HG03175 (cell line): ENCODE results near the gene CD5L.

Source experiments
- ATAC-seq: cut with Tn5 transposase; IDR thresholded peaks from one replicate; pipeline ENCODE4 v1.9.1; 2021; ENCODE audit warnings: mild to moderate bottlenecking, moderate library complexity; ENCODE audit not compliant: unreplicated experiment

CD5L gene

DNA sequence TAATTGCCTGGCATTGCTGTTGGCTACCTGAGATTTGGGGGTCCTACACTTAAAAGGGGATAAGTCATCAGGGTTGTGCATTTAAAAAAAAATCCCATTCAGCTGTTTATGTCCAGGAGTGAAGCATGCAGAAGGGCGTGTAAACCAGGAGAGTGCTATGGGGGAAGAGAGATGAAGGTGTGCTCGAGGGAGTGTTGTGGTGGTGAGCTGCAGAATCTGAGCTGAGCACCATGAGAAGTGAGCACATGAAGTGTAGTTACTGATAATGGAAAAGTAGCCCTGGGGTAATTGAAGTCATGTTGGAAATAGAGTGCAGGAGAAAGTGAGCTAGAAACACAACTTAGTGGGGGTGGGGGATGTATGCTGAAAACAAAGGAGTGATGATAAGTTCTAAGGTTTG, 22.4 kb downstream of the CD5L start:
- ATAC-seq: no peak

DNA sequence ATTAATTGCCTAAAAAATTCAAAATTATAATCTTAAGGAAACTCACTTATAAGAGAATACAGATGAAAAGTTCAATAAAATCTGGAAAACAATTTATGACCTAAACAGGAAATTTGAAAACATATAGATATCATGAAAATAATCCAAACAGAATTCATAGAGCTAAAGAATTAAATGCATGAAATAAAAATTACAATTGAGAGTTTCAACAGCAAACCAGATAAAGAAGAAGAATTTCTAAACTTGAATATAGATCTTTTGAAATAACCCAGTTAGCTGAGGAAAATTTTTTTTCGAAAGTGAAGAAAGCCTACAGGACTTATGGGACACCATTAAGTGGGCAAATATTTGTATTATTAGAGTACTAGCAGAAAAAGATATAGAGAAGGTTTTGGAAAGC, 28.3 kb downstream of the CD5L start:
- no peak for ATAC-seq

DNA sequence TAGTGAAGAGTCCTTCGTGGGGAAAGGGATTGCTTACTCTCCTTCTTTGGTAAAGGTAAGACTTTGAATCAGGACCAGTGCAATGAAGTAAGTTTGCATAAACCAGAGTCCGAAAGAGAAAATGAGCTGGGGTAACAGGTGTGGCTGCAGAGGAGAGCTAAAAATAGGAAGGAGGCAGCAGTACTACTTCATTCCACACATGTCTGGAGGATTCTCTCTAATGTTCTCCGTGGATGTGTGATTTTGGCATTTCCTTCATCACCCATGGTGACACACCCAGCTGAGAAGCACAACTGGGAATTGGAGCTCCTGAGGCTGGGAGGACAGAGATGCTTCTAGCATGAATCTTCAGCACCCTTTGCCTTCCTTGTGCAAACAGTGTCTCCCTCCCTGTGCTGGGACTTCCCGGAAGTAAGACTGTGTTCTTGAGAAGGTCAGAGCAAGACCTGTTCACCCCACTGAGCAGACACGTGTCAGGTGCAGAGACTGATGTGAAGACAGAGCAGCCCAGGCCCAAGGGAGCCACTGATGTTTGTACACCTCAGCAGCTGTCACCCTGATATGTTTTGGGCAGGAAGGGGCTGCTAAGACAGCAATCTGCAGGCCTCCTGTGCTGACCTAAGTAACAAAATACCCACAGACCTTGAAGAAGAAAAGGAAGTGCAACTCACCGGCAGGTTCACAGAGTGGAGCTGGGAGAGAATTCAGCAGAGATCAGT, 35.0 kb downstream of the CD5L start:
- peak; percentile 95 for ATAC-seq

DNA sequence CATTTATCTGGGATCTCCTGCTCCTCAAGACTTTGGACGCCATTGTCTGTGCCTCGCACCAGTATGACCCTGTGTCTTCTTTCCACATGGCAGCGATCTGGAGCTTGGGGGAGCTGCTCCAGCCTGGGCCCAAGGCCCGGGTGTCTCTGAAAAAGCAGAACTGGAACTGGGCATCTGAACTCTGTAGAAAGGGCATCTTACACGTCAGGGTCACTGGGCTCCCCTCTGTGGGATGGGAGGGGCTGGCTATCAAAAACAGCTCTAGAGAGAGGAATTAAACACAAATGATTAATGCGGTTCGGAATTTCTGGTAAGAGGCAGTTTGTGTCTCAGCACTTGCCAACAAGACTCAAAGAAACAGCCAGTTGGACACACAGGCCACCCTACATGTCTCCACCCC, 37.8 kb downstream of the CD5L start:
- ATAC-seq: no peak

DNA sequence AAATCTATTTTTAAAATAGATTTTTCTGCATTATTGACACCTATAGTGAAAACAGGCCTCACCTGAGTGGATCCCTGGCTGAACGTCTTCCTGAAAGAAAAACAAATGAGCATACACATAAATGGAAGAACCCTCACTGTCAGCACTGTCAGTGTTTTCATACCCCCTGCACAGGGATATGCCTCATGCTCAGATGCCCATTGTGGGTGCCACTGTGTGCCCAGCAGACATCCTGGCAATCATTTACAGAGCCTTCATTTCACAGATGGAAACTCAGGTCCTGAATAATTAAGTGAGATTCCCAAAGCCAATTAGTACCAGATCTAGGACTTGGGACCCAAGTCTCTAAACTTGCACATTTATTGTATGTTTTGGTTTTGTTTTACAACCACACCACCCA, 41.6 kb downstream of the CD5L start:
- ATAC-seq: no peak

DNA sequence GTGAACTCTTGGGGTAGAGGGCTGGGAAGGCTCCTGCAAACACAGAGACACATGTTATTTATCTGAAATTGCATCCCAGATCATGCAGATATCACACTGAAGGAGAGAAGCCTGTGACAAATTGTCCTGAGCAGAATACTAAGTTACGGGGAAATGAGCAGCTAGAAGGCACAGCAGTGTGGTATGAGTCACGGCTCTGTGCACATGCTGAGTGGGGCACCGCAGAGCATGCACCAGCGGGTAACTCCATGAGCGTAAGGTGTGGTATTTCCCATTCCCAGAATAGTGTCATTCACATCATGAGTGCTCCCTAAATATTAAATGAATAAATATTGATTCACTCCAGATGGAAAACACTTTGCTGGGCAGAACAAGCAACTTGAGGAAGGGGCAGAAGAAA, 43.4 kb downstream of the CD5L start:
- ATAC-seq: no peak

DNA sequence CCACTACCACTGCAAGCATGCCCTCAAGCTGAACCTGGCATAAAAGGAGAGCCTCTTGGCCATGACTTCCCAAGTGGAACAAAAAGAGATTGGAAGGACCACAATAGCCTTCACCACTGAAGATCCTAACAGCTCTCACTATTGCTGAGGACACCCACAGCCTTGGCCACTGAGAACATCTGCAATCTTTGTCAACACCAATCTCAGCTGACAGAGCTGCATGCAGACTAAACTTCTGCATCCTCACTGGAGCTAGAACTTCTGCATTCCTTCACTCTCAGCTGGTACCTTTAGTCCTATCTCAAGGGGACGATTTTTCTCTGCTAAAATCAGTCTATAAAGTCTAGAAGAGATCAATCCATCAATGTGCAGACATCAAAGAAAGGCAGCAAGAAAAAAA, 56.4 kb downstream of the CD5L start:
- no peak for ATAC-seq

DNA sequence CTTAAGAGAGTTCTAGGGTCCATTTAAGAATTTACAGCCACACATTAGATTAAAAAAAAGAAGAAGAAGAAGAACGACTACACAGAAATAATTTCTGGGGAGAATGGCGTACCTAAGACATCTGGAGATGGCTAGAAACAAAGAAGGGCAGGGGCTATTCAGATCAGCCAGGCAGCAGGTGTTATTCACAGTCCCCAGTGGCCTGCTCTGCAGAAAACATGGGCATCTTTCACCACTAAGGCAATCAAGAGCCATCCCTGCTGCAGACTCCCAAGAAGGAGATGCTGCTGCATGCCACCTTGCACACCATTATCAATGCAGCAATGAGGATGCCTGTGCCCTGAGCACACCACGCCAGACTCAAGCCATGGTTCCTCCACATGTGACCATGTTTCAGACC, 56.8 kb downstream of the CD5L start:
- ATAC-seq: no peak

DNA sequence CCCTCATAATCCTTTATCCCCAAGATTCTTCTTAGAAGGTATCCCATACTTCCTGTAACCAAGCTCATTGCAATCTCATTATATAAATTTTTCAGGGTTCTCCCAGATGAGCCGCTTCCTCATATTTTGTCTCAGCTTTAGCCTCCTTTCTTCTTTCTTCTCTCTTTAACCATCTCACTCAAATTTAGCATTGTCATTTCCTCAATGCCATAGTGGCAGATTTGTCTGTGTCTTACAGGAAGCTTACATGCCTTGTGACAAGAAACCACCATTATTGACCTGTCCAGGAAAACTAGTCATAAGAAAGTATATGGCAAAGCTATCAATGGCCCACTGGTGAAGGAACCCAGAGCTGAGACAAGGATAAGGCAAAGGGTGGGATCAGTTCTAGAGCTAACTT, 58.7 kb downstream of the CD5L start:
- ATAC-seq: no peak

DNA sequence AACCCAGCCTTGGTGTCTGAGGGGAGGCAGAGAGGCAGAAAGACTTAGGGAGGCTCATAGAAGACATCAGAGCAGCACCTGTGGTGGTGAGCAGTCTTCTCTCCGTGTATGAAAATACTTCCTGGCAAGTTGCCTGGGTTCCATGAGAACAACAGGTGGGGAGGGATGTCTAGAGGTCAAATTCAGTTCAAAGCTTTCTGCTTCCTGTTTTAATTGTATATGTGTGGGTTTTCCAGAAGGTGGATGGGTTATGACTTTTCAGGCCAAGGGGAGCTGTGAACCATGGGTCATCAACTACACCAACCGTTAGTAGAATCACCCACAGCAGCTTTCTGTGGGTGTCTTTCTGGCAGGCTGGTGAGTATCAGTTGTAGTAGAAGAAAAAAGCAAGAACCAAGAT, 60.6 kb downstream of the CD5L start:
- ATAC-seq: peak; percentile 53
